K562 (cell line): Measurements from ENCODE around the gene RARRES2. TPM values are rescaled to one million over a fixed set of nuclear protein-coding genes. Genes with fewer than 3 reads are reported as not detected.
A peak's percentile ranks its signal among the peaks of the same experiment; 100 is the strongest.
"Not testable (repeated sequence)": the region's sequence is repeated elsewhere in the genome, so short reads cannot be mapped to it uniquely, and the experiment has no call there.

Experiments used
- CBFA2T3 ChIP-seq: fragments of 450-650 bp; IDR thresholded peaks from 2 replicates; pipeline ENCODE4 v1.6.1; 2017
- DMBX1 ChIP-seq: fragments of 250-450 bp; sonication (Bioruptor Pico); IDR thresholded peaks from 2 replicates; pipeline ENCODE4 v1.8.0; 2022; ENCODE audit warnings: inconsistent platforms, mild to moderate bottlenecking, moderate library complexity, borderline replicate concordance
- E2F3 ChIP-seq: fragments of 250-450 bp; sonication (Bioruptor Pico); IDR thresholded peaks from 2 replicates; pipeline ENCODE4 v1.4.0; 2020; ENCODE audit warnings: mild to moderate bottlenecking
- FOXP1 ChIP-seq: sonication (generic); formaldehyde crosslinking; IDR thresholded peaks from 2 replicates; pipeline ENCODE4 v1.8.0; 2022; ENCODE audit warnings: mild to moderate bottlenecking, missing genetic modification reagents
- GABPA ChIP-seq: fragments of 200-800 bp; sonication (Bioruptor generic); conservative IDR thresholded peaks from 2 replicates; pipeline ENCODE4 v1.6.1; 2016; ENCODE audit warnings: low read depth, missing genetic modification characterization, missing compliant biosample characterization
- HDAC1 ChIP-seq, 2 experiments: fragments of 450-650 bp; IDR thresholded peaks; 2 replicates each; pipeline ENCODE4 v1.6.1; 2016 to 2017; ENCODE audit warnings: inconsistent platforms in 1 of 2, mild to moderate bottlenecking in 1 of 2, moderate library complexity in 1 of 2
- KLF16 ChIP-seq: IDR thresholded peaks from 2 replicates; pipeline ENCODE4 v1.6.1; 2016; ENCODE audit warnings: antibody characterized with exemption
- NRF1 ChIP-seq, 2 experiments: fragments of 450-650 bp; IDR thresholded peaks in 1 of 2; conservative IDR thresholded peaks in 1 of 2; 2 replicates each; pipeline ENCODE4 v1.6.1; 2014; ENCODE audit warnings: mild to moderate bottlenecking in 2 of 2
- SIN3A ChIP-seq, 2 experiments: fragments of 150-350 bp in 1 of 2; IDR thresholded peaks; 2 replicates each; pipeline ENCODE4 v1.6.1; 2011 to 2016; ENCODE audit warnings: borderline replicate concordance in 2 of 2, low read depth in 2 of 2, low read length in 2 of 2, mild to moderate bottlenecking in 2 of 2, moderate library complexity in 2 of 2; ENCODE audit not compliant: control insufficient read depth in 1 of 2
- SMAD1 ChIP-seq: fragments of 150-350 bp; IDR thresholded peaks from 2 replicates; pipeline ENCODE4 v1.6.1; 2014; ENCODE audit warnings: low read length, low read depth; ENCODE audit not compliant: partially characterized antibody
- SMARCE1 ChIP-seq: fragments of 450-650 bp; IDR thresholded peaks from 2 replicates; pipeline ENCODE4 v1.7.1; 2016; ENCODE audit warnings: mild to moderate bottlenecking
- SRF ChIP-seq, 2 experiments: fragments of 250-450, 450-650 bp in 1 of 2; sonication (Bioruptor Pico) in 1 of 2; sonication (generic) in 1 of 2; formaldehyde crosslinking; IDR thresholded peaks; 2 replicates each; pipeline versions ENCODE4 v1.5.0 to v1.5.1; 2020 to 2022; ENCODE audit warnings: mild to moderate bottlenecking in 1 of 2, missing genetic modification reagents in 1 of 2
- STAT5B ChIP-seq: fragments of 250-450 bp; sonication (Bioruptor Pico); IDR thresholded peaks from 2 replicates; pipeline ENCODE4 v1.8.0; 2021; ENCODE audit warnings: mild to moderate bottlenecking, inconsistent platforms
- YY1 ChIP-seq, 3 experiments: IDR thresholded peaks; 2 replicates each; pipeline ENCODE4 v1.6.1; 2011; ENCODE audit warnings: low read length in 2 of 3, mild to moderate bottlenecking in 2 of 3, moderate library complexity in 2 of 3, borderline replicate concordance in 1 of 3, control low read depth in 1 of 3, low read depth in 1 of 3; ENCODE audit not compliant: insufficient read depth in 3 of 3, insufficient replicate concordance in 2 of 3, control insufficient read depth in 1 of 3, insufficient read length in 1 of 3; ENCODE audit errors: extremely low read depth in 1 of 3
- ZBTB40 ChIP-seq, 2 experiments: fragments of 450-650 bp in 1 of 2; sonication (generic) in 1 of 2; formaldehyde crosslinking in 1 of 2; IDR thresholded peaks; 2 replicates each; pipeline versions ENCODE4 v1.7.1 to v1.9.0; 2016 to 2022; ENCODE audit warnings: inconsistent platforms in 1 of 2, mild to moderate bottlenecking in 1 of 2, missing genetic modification reagents in 1 of 2
- ZNF41 ChIP-seq: fragments of 250-450 bp; sonication (Bioruptor Pico); conservative IDR thresholded peaks from 2 replicates; pipeline ENCODE4 v1.4.0; 2020; ENCODE audit warnings: mild to moderate bottlenecking
- ZNF444 ChIP-seq: fragments of 250-450 bp; sonication (Bioruptor Pico); IDR thresholded peaks from 2 replicates; pipeline ENCODE4 v1.4.0; 2020; ENCODE audit warnings: mild to moderate bottlenecking, moderate library complexity
- ZSCAN32 ChIP-seq: fragments of 450-650 bp; formaldehyde crosslinking; IDR thresholded peaks from 2 replicates; pipeline ENCODE4 v1.4.0; 2020; ENCODE audit warnings: mild to moderate bottlenecking, moderate library complexity
- polyA plus RNA-seq, 8 experiments: library from polyadenylated mRNA; depleted of rRNA in 4 of 8; stranded (reverse) in 5 of 8; unstranded in 3 of 8; fragments of >200 nt; fragmentation: Nextera tagmentation in 2 of 8; fragmentation: Illumina TruSeq in 1 of 8; extraction: Ambion mirVana in 2 of 8; extraction: Trizol in 1 of 8; gene quantifications; 2 replicates each; pipeline versions ENCODE4 v1.2.1 to v1.2.3, GENCODE V29; 2011 to 2014; ENCODE audit warnings: inconsistent platforms in 1 of 8, missing spikeins in 1 of 8
- total RNA-seq, 7 experiments: library from RNA; depleted of rRNA in 6 of 7; stranded (reverse); fragments of >200 nt in 6 of 7; fragmentation: Illumina TruSeq in 2 of 7; extraction: Trizol in 2 of 7; gene quantifications; 2 replicates each; pipeline versions ENCODE4 v1.2.1 to v1.2.3, GENCODE V29; 2011 to 2021; ENCODE audit warnings: low replicate concordance in 1 of 7

Gene RARRES2
- total and polyA plus RNA-seq, 9 of the 15 experiments (the other 6 are each of a cell fraction or from before 2014, with no cell fraction given), result 0.11 to 1.7 (median 0.23) TPM; not detected in 6

GRCh38 chr7:150312649-150313366 lies 28.6 kb downstream of the RARRES2 start (continued):
- TF ChIP-seq YY1 (IDR thresholded peaks at IDR 0.05; ENCODE audit: borderline replicate concordance in 1 of 3, control insufficient read depth in 1 of 3, extremely low read depth in 1 of 3, insufficient read depth in 3 of 3, insufficient read length in 1 of 3, insufficient replicate concordance in 2 of 3, low read depth in 1 of 3, low read length in 2 of 3), result peak in 1 of 3 experiments; percentile 70
- TF ChIP-seq STAT5B (CRISPR knock-in tag), result 0 out of 2 replicates have a peak, but pooled peaks have one; percentile 62
- peak; percentile 50; the same call in 1 of the 2 replicates for TF ChIP-seq FOXP1
- TF ChIP-seq SMARCE1, result peak; percentile 80
- TF ChIP-seq CBFA2T3, result peak; percentile 43
- TF ChIP-seq KLF16, result peak; percentile 80
- TF ChIP-seq DMBX1 (CRISPR knock-in tag), result peak; percentile 97
- peak; percentile 77 to 85 for TF ChIP-seq HDAC1 (IDR thresholded peaks at IDR 0.05)
- TF ChIP-seq SIN3A (IDR thresholded peaks at IDR 0.05; ENCODE audit: borderline replicate concordance in 2 of 2, control insufficient read depth in 1 of 2, low read depth in 2 of 2, low read length in 2 of 2), result 0 out of 4 replicates have a peak, but pooled peaks of 1 of the 2 experiments have one; percentile 36
- TF ChIP-seq ZSCAN32, result peak; percentile 70
- TF ChIP-seq E2F3 (CRISPR knock-in tag), result peak; percentile 78; the same call in 1 of the 2 replicates
- TF ChIP-seq GABPA, result peak; percentile 23; the same call in 1 of the 2 replicates
- TF ChIP-seq ZNF41 (CRISPR knock-in tag), result peak; percentile 87
- peak; percentile 39 to 42 for TF ChIP-seq NRF1 (conservative IDR thresholded peaks at IDR 0.05 in 1 of 2, IDR thresholded peaks at IDR 0.05 in 1 of 2)
- peak; percentile 49 for TF ChIP-seq SMAD1
- TF ChIP-seq ZBTB40 (IDR thresholded peaks at IDR 0.05), result peak; percentile 10; the same call in 1 of the 2 replicates
- TF ChIP-seq ZBTB40 (CRISPR knock-in tag; IDR thresholded peaks at IDR 0.05), result not testable (repeated sequence)
- TF ChIP-seq ZNF444, result peak; percentile 79; the same call in 1 of the 2 replicates
- TF ChIP-seq SRF (CRISPR knock-in tag; IDR thresholded peaks at IDR 0.05), result peak; percentile 32 to 45; a peak in 1 of 4 replicates
